ENCODE measurements around the gene C1orf198.

- TF ChIP-seq SUZ12 (IDR thresholded peaks at IDR 0.05; ENCODE audit: extremely low read depth, insufficient read depth, insufficient read length) = no peak
- no peak for TF ChIP-seq ZNF274 (IDR thresholded peaks at IDR 0.05; ENCODE audit: low read depth, low read length)
- TF ChIP-seq YY1 (IDR thresholded peaks at IDR 0.05; ENCODE audit: insufficient read depth, insufficient read length) = no peak
Measured at GRCh38 chr1:230892018-230892491, 23.7 kb upstream of the C1orf198 start.
